Ishikawa (cell line): ENCODE measurements around the gene NCR3LG1.

ENCODE experiments used
- CEBPB ChIP-seq: IDR thresholded peaks from 2 replicates; pipeline ENCODE4 v1.6.1; 2012
- CREB1 ChIP-seq: IDR thresholded peaks from 2 replicates; pipeline ENCODE4 v1.6.1; 2012; ENCODE audit warnings: low read depth
- EGR1 ChIP-seq: IDR thresholded peaks from 2 replicates; pipeline ENCODE4 v1.6.1; 2012
- EP300 ChIP-seq: IDR thresholded peaks from 2 replicates; pipeline ENCODE4 v1.6.1; 2012; ENCODE audit warnings: borderline replicate concordance
- FOXM1 ChIP-seq: IDR thresholded peaks from 2 replicates; pipeline ENCODE4 v1.6.1; 2012; ENCODE audit warnings: low read depth, borderline replicate concordance
- NFIC ChIP-seq: IDR thresholded peaks from 2 replicates; pipeline ENCODE4 v1.6.1; 2012
- RAD21 ChIP-seq: IDR thresholded peaks from 2 replicates; pipeline ENCODE4 v1.6.1; 2012; ENCODE audit warnings: low read depth
- TAF1 ChIP-seq: IDR thresholded peaks from 2 replicates; pipeline ENCODE4 v1.6.1; 2012; ENCODE audit warnings: low read depth, mild to moderate bottlenecking
- TCF12 ChIP-seq: IDR thresholded peaks from 2 replicates; pipeline ENCODE4 v1.6.1; 2012; ENCODE audit warnings: low read depth
- TEAD4 ChIP-seq: IDR thresholded peaks from 2 replicates; pipeline ENCODE4 v1.6.1; 2012
- YY1 ChIP-seq: IDR thresholded peaks from 2 replicates; pipeline ENCODE4 v1.6.1; 2012; ENCODE audit warnings: low read depth
- TF ChIP-seq, protein P1 (sequence below): IDR thresholded peaks from 2 replicates; pipeline ENCODE4 v1.6.1; 2012; ENCODE audit warnings: low read depth, mild to moderate bottlenecking
- TF ChIP-seq, protein P2 (sequence below): IDR thresholded peaks from 2 replicates; pipeline ENCODE4 v1.6.1; 2012

DNA sequence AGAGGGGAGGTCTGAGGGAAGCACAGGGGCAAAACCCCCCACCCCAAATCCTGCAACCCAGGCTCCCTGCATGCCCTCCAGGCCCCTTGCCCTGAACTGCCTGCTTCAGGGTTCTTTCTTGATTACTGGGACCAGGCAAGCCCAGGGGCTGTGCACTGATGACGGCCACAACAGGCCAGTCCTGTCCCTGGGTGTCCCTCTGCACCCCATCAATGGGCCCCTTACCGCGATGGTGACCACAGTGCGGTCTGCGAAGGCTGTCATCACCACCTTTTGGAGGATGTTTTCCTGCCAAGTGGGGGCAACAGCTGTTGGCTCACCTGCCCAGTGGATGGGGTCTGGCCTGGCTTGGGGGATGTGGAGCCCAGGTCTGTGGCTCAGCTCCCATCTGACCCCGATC, 41.9 kb downstream of the NCR3LG1 start:
- TF ChIP-seq NFIC (no peak), FOXM1 (no peak), TEAD4 (no peak), TCF12 (no peak), EP300 (no peak), YY1 (no peak), EGR1 (no peak), CEBPB (no peak), CREB1 (no peak), RAD21 (no peak), TAF1 (no peak)
- TF ChIP-seq, protein P1, sequence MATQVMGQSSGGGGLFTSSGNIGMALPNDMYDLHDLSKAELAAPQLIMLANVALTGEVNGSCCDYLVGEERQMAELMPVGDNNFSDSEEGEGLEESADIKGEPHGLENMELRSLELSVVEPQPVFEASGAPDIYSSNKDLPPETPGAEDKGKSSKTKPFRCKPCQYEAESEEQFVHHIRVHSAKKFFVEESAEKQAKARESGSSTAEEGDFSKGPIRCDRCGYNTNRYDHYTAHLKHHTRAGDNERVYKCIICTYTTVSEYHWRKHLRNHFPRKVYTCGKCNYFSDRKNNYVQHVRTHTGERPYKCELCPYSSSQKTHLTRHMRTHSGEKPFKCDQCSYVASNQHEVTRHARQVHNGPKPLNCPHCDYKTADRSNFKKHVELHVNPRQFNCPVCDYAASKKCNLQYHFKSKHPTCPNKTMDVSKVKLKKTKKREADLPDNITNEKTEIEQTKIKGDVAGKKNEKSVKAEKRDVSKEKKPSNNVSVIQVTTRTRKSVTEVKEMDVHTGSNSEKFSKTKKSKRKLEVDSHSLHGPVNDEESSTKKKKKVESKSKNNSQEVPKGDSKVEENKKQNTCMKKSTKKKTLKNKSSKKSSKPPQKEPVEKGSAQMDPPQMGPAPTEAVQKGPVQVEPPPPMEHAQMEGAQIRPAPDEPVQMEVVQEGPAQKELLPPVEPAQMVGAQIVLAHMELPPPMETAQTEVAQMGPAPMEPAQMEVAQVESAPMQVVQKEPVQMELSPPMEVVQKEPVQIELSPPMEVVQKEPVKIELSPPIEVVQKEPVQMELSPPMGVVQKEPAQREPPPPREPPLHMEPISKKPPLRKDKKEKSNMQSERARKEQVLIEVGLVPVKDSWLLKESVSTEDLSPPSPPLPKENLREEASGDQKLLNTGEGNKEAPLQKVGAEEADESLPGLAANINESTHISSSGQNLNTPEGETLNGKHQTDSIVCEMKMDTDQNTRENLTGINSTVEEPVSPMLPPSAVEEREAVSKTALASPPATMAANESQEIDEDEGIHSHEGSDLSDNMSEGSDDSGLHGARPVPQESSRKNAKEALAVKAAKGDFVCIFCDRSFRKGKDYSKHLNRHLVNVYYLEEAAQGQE, result no peak
- TF ChIP-seq, protein P2, sequence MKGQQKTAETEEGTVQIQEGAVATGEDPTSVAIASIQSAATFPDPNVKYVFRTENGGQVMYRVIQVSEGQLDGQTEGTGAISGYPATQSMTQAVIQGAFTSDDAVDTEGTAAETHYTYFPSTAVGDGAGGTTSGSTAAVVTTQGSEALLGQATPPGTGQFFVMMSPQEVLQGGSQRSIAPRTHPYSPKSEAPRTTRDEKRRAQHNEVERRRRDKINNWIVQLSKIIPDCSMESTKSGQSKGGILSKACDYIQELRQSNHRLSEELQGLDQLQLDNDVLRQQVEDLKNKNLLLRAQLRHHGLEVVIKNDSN, result no peak
